GM21619 (cell line): ENCODE data around the gene EWSR1.

Experiments used
- ATAC-seq: cut with Tn5 transposase; IDR thresholded peaks from one replicate; pipeline ENCODE4 v1.9.1; 2021; ENCODE audit not compliant: unreplicated experiment

The EWSR1 gene

DNA sequence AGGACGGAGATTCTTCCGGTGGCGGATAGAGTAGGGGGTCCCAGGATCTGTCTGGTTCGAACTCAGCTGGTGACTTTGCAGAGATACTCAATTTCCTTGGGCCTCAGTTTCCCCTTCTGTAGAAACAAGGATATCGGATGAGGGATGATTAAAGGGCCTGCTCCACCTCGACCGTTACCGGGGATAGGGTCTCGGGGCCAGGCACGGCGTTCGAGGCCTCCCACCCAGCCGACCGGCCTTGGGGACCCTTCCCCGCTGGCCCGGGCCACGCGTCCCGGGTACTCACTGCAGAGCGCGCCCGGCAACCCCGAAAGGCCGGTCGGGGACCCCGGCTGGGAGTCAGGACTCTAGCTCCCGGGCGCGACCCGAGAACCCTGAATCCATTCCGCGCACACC, 608 bp upstream of the EWSR1 start:
- no peak for ATAC-seq

- peak; percentile 25 for ATAC-seq
Measured at GRCh38 chr22:29268511-29269229, 602 bp downstream of the EWSR1 start.

DNA sequence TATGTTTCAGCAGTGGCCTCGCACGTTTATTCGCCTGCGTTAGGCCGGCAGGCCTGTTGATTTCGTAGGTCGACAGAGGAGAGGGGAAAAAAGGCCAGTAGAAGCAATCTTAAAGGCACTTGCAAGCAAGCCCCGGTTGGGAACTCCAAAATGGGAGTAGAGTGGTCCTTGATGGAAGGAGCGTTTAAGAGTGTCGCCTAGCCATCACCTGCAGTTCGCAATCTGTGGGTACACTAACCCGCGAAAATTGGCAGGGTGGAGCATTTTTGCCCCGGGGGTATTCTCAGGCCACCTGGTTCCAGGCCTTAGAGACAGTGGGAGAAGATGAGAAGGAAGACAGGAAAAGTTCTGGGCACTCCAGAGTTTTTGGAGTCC, 1.1 kb downstream of the EWSR1 start:
- no peak for ATAC-seq

- no peak for ATAC-seq
Measured at GRCh38 chr22:29269731-29270474, 1.8 kb downstream of the EWSR1 start.

DNA sequence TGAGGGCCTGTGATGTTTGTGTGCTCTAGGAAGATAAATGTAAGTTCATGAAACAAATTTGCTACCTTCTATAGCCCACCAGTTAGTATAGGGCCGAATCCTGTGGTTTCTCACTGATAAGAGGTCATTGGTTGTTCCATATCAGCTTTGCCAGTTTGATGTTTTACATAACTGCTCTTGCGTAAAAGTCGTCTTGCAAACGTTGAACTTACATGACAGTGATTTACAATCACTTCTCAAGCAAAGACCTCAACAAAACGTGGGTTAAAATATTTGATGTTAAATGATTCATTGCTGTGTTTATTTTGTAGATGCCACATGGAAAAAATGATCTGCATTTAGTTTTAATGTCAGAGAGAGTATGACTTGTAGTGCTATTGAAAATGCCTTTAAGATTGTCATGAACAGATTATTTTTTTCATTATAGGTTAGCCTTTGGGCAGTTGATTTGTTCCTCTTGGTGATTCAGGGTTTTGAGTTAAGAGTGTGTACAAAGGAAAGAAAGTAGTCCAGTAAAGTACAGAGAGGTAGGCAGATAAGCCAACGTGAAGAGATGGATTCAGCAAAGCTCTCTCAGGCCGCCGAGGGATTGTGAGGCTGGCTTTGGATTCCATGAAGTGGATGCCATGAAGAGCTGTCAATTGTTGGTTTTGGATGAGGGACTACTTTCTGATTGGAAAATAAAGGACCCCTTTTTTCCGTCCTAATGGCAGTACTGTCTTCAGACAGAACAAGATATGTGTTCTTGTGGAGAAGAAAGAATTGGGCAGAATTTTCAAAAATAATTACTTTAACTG, 2.6 kb downstream of the EWSR1 start:
- ATAC-seq, result no peak

GRCh38 chr22:29272624-29273023, 4.6 kb downstream of the EWSR1 start:
- no peak for ATAC-seq

DNA sequence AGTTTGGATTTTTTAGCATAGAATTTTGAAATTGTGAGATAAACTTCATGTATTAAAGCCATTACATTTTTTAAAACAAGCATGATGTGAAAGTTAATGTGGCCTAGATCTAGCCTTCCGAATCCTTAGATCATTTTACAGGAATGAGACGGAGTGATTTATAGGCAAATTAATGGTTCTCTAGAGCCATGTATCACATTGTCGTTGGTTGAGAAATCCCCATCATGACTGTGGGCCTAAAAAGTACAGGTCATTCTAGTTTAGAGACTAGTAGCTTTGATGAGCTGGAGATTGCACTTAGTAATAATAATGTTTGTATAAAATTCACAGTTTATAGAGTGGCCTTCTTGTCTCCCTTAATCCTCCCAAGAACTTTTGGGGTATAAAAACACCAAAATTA, 7.1 kb downstream of the EWSR1 start:
- ATAC-seq, result no peak

DNA sequence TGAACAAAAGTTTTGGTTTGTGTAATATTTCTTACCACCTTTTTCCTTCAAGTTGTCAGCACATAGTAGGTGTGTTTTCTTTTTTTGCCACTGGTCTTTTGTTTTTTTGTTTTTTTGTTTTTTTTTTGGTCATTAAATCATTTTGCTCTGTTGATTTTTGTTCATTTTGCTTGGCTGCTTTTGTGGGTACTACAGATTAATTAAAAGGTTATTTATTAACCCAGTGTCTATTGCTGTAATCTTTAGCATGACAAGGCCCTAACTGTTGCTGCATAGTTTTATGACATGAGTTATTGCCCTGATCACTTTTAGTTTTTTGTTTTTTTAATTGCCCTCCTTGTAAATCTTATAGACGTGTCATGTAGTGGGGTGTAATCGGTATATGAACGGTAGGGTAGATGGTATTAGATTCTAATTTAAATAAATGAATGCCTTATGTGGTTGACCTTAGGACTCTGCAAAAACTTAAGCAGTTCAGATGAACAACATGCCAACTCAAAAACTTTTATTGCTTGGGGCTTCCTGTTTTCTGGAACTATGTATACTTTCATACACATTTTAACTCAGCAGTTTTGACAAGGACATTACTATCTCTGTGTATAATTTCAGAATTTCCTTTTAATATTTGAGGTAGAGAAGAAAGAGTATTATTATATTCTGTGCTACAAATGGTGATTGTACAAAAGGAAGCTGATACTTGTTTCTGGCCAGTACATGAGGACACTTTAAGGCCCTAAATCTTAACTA, 7.9 kb downstream of the EWSR1 start:
- no peak for ATAC-seq

DNA sequence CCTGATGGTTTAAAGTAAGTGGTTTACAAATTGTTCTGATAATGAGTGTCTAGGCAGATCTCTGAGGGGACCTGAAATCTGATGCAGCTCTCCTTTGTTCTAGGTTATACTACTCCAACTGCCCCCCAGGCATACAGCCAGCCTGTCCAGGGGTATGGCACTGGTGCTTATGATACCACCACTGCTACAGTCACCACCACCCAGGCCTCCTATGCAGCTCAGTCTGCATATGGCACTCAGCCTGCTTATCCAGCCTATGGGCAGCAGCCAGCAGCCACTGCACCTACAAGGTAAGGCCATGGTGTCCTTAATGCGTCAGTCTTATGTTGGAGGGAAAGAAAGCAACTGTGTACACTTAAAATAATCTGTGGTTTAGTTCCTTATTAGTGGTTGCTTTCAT, 9.9 kb downstream of the EWSR1 start:
- no peak for ATAC-seq

- ATAC-seq, result no peak
Measured at GRCh38 chr22:29284196-29284595, 16.1 kb downstream of the EWSR1 start.

- ATAC-seq, result no peak
Measured at GRCh38 chr22:29288837-29289236, 20.8 kb downstream of the EWSR1 start.

DNA sequence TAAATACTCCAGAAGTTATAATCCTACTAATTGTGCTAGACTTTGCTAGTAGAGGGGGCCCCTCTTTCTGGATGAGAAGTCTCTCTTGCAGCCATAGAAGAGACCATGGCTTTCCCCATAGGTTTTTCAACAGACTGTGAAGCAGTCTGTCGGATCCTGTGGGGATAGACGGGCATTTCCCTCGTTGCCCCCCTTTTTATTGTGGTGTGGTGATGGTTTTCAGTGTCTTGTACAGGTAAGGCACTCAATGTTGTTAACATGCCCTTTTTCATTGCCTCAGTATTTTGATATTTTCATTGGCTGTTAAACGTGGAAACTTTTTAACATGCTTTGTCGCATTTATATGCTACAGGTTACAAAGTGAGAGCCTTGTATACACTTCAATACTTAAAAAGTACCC, 22.0 kb downstream of the EWSR1 start:
- no peak for ATAC-seq

DNA sequence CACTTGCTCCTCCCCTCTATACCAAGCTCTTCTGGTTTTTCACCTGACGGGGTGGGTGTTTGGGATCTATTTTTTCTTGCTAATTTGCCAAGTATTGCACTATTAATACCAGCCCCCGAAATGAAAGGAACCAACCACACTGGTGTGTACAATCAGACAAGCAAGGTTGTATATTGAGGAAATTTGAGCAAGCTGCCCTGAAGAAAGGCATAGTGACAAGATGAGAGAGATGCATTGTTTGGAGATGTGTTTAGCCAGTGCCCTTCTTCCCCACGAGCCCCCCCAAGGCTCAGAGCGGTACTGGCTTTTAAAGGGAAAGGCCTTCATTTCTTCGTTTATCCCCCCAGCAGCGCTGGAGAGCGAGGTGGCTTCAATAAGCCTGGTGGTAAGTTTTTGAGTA, 23.1 kb downstream of the EWSR1 start:
- ATAC-seq, result no peak

DNA sequence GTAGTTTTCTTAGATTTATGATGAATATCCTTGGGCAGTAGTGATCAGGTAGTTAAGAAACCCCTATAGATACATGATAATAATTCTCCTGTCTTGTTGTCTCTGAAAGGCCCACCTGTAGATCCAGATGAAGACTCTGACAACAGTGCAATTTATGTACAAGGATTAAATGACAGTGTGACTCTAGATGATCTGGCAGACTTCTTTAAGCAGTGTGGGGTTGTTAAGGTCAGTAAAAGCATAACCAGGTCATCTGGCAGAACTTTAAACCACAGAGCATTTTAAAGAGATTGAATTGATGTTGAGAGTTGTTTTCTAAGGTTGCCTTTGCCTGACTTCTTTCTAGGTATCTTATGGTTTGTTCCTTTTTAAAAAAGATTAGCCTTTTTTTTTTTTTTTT, 24.3 kb downstream of the EWSR1 start:
- ATAC-seq, result no peak

DNA sequence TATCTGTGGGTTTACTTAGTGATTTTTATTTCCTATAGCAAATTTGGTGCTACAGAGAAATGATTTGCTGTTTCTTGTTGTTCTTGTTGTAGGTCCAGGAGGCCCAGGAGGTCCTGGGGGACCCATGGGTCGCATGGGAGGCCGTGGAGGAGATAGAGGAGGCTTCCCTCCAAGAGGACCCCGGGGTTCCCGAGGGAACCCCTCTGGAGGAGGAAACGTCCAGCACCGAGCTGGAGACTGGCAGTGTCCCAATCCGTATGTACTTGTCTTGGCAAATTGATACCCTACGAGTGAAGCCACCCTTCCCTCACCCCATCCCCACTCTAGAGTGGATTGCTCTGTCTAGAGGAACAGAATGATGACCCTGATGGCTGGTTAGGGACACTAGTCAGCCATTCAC, 30.6 kb downstream of the EWSR1 start:
- no peak for ATAC-seq

- ATAC-seq, result no peak
Measured at GRCh38 chr22:29299136-29299900, 31.2 kb downstream of the EWSR1 start.

DNA sequence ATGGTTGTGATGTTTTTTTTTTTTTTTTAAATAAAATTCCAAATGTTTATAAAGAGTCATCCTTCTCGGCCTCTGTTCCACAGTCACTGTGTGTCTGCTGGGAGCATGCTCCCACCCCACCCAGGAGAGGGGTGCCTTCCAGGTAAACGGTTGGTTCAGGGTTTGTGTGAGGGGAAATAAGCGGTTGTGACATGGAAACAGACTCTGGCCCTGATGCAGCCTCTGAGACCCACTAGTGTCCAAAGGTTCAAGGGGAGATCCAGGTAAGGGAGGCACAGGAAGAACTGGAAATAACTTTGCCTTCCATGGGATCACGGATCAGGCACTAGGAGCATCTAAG, 32.4 kb downstream of the EWSR1 start:
- no peak for ATAC-seq

- no peak for ATAC-seq
Measured at GRCh38 chr22:29300807-29301601, 32.9 kb downstream of the EWSR1 start.

DNA sequence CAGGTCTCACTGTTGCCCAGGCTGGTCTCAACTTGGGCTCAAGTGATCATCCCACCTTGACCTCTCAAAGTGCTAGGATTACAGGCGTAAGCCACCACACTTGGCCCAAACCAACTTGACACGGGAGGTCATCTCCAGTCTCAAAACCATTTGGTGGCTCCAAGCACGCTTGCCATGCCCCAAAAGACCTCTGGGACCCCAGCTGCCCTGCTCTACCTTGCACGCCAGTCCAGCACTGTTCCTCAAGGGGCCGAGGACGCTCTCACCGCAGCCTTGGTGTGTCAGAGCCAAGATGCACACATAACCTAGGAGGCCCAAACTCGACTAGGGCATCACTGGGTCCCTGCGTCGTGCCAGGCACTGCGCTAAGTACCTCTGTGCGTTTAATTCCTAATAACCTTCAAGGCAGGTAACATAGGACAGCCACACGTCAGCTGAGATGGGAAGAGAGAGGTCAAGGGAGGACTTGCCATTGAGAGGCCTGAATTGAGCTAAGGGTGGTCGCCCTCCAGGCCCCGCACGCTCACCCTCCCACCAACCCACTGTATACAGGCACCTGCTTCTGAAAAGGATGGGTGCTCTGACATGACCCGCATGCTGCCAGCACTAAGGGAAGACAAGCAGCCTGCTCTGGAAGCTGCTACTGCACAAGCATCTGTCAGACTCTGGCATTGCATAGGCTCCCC, 33.8 kb downstream of the EWSR1 start:
- ATAC-seq, result no peak

GRCh38 chr22:29302402-29302680, 34.3 kb downstream of the EWSR1 start:
- ATAC-seq, result no peak
